ENCODE measurements around the gene ILK. TPM values are rescaled to one million over a fixed set of nuclear protein-coding genes. Genes with fewer than 3 reads are reported as not detected.
A peak's percentile ranks its signal among the peaks of the same experiment; 100 is the strongest.

ILK gene
- total RNA-seq, 2 donors from 2014 or later = 125 to 136 TPM

DNA sequence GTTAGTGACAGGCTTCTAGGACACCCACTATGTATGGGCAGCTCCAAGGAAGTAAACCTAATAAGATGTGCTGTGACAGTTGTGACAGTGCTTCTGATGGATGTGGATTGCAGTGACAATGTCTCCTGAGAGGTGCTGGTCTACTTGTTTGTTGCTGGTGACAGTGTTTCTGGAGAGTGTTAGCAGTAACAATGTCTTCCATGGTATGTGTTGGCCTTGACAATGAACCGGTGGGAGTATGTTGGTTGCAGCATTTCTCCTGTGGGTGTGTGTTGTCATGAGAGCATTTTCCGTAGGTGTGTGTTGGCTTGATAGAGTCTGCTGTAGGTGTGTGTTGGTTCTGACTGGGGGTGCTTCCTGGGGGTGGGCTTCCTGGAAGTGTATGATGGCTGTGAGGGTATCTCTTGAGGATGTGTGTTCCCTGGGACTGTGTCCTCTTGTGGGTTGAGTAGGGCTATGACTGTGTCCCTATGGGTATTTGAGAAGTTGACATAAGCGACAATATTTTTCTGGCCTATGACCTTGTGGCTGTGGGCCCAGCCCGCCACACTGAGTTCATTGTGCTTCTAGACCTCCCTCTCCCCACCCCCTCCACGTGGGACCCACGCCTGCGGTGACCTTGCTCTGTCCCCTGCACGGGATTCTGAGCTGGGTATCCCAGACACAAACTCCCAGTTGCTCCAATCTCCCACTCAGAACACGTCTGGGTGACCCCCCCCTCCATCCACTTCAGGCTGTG lies 50.9 kb downstream of the ILK start:
- Mint-ChIP-seq H3K4me3 (no peak overlapping the region), H3K27ac (no peak overlapping the region), H3K9me3 (no peaks in the 10 kb centered on the region), H3K4me1 (no peaks in the 10 kb centered on the region), H3K36me3 (ENCODE audit: low read depth) (no peaks in the 10 kb centered on the region), H3K27me3 (ENCODE audit: insufficient read depth) (peaks cover 19% of the 10 kb centered on the region)
- 65 to 73% methylated on average over 6 to 9 of the region's 9 CpGs for WGBS, 2 experiments (ENCODE audit: insufficient coverage in 1 of 2, insufficient read length in 1 of 2)
- TF ChIP-seq CTCF (conservative IDR thresholded peaks at IDR 0.05) = no peak
- H3K4me1 ChIP-seq (ENCODE audit: control insufficient read depth, insufficient read depth, low read length) = no peaks in the 10 kb centered on the region
- DNase-seq = no peak
- H3K9ac ChIP-seq (ENCODE audit: extremely low read depth, low read length, poor library complexity, severe bottlenecking) = peak overlapping the region; percentile 59
- H3K9me3 ChIP-seq (ENCODE audit: control insufficient read depth, low read length) = no peaks in the 10 kb centered on the region
- peak overlapping the region; percentile 82 for H3K4me3 ChIP-seq (ENCODE audit: low read length)
- H3K27me3 ChIP-seq (ENCODE audit: control insufficient read depth, insufficient read depth, low read length, poor library complexity, severe bottlenecking) = peaks cover 17% of the 10 kb centered on the region
- H3K36me3 ChIP-seq (ENCODE audit: control insufficient read depth, insufficient read depth, low read length) = no peaks in the 10 kb centered on the region
- H3K27ac ChIP-seq (ENCODE audit: low read depth, low read length) = peak overlapping the region; percentile 72

DNA sequence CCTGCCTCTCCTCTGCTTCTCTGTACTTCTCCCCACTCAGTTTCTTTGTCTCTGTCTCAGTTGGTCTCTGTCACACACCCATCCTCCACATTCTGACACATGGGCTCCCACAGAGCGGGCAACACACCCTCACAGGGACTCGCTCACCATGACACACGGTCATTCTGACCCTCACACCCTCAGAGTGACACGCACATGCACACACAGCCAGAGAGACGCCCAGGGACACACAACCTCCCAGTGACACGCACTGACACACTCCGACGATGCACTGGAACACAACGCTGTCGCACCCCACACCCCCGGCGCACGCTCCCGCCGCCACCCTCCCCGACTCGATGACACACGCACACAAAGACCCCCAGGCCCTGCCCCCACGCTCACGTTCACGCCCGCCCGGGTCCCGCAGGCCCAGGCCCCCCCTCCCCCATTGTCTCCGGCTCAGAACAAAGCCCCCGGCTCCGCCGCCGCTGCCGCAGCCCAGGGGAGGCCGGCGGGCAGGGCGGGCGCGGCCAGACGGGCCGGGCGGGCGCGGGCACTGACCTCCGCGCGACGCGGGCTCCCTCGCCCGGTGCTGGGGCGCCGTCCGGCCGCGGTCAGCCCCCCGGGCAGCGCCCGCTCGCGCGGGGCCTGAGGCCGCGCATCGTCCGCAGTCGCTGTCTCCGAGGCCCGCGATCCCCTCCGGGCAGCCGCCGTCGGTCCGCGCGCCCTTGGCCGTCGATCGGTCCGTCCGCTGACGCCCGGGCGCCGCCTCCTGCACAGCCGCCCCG lies 51.6 kb downstream of the ILK start:
- peak overlapping the region; percentile 72 for H3K27ac ChIP-seq (ENCODE audit: low read depth, low read length)
- no peak overlapping the region for H3K27ac Mint-ChIP-seq
- WGBS, 2 experiments (ENCODE audit: insufficient coverage in 1 of 2, insufficient read length in 1 of 2) = 4 to 7% methylated on average over 6 to 76 of the region's 84 CpGs
- H3K27me3 ChIP-seq (ENCODE audit: control insufficient read depth, insufficient read depth, low read length, poor library complexity, severe bottlenecking) = peaks cover 17% of the 10 kb centered on the region
- H3K36me3 Mint-ChIP-seq (ENCODE audit: low read depth) = no peaks in the 10 kb centered on the region
- no peak for TF ChIP-seq CTCF (conservative IDR thresholded peaks at IDR 0.05)
- no peaks in the 10 kb centered on the region for H3K4me1 ChIP-seq (ENCODE audit: control insufficient read depth, insufficient read depth, low read length)
- H3K36me3 ChIP-seq (ENCODE audit: control insufficient read depth, insufficient read depth, low read length) = no peaks in the 10 kb centered on the region
- no peaks in the 10 kb centered on the region for H3K4me1 Mint-ChIP-seq
- H3K9me3 Mint-ChIP-seq = no peaks in the 10 kb centered on the region
- no peaks in the 10 kb centered on the region for H3K9me3 ChIP-seq (ENCODE audit: control insufficient read depth, low read length)
- peak; percentile 64 for DNase-seq
- peak overlapping the region; percentile 60 for H3K4me3 Mint-ChIP-seq
- peaks cover 19% of the 10 kb centered on the region for H3K27me3 Mint-ChIP-seq (ENCODE audit: insufficient read depth)
- peak overlapping the region; percentile 59 for H3K9ac ChIP-seq (ENCODE audit: extremely low read depth, low read length, poor library complexity, severe bottlenecking)
- peak overlapping the region; percentile 82 for H3K4me3 ChIP-seq (ENCODE audit: low read length)

DNA sequence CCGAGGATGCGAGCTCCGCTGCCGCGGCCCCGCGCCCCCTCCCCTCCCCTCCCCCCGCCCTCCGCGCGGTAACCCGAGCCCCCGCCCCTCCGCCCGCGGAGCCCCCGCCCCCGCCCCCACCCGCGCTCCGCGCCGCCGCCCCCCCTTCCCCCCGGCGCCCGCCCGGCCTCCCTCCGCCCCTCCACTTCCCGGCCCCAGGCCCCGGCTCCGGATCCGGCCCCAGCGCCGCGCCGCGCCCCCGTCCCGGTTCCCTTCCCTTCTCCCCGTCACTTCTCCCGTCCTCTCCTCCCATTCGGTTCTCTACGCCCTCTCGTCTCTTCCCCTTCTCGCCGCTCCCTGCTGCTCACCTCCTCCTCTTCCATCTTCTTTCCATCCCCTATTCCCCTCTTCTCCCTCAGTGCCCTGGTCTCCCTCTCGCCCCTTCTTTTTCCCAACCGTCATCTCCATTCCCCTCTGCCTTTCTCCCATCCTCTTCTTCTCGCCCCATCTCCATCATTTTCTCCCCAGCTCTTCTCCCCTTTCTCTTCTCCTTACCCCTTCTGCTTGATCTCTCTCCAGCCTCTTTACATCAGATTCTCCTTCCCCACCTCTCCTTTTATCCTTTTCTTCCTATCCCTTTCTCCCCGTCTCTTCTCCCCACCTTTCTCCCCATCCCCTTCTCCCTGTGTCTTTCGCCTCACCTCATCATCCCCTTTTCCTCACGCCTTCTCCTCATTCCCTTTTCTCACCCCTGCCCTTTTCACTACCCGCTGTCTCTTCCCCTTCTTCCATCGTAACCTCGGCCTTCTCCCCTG lies 52.4 kb downstream of the ILK start, which contains the start of gene DCHS1:
TSS of gene DCHS1 (minus strand) at position 20 of the 794 bp plus-strand sequence. CDS start 14,196 bp downstream, outside the sequence.
- Mint-ChIP-seq H3K4me3 (peak within 1 kb of the TSS; percentile 60), H3K27ac (no peak within 1 kb of the TSS), H3K4me1 (no peaks in the 10 kb centered on the region), H3K27me3 (ENCODE audit: insufficient read depth) (peaks cover 19% of the 10 kb centered on the region), H3K9me3 (no peaks in the 10 kb centered on the region), H3K36me3 (ENCODE audit: low read depth) (no peaks in the 10 kb centered on the region)
- Histone ChIP-seq H3K9ac (ENCODE audit: extremely low read depth, low read length, poor library complexity, severe bottlenecking) (peak within 1 kb of the TSS; percentile 64), H3K27ac (ENCODE audit: low read depth, low read length) (peak within 1 kb of the TSS; percentile 72), H3K9me3 (ENCODE audit: control insufficient read depth, low read length) (no peaks in the 10 kb centered on the region), H3K4me3 (ENCODE audit: low read length) (peak within 1 kb of the TSS; percentile 87), H3K4me1 (ENCODE audit: control insufficient read depth, insufficient read depth, low read length) (no peaks in the 10 kb centered on the region), H3K36me3 (ENCODE audit: control insufficient read depth, insufficient read depth, low read length) (no peaks in the 10 kb centered on the region), H3K27me3 (ENCODE audit: control insufficient read depth, insufficient read depth, low read length, poor library complexity, severe bottlenecking) (peaks cover 17% of the 10 kb centered on the region)
- no peak for TF ChIP-seq CTCF (conservative IDR thresholded peaks at IDR 0.05)
- WGBS, 2 experiments (ENCODE audit: insufficient coverage in 1 of 2, insufficient read length in 1 of 2) = 4 to 7% methylated on average over 9 to 29 of the region's 56 CpGs
- DNase-seq = peak; percentile 77

Data from endodermal cell (in vitro differentiated cells).